ENCODE data around the gene ERC2. TPM values are rescaled to one million over a fixed set of nuclear protein-coding genes. Genes with fewer than 3 reads are reported as not detected.
A peak's percentile ranks its signal among the peaks of the same experiment; 100 is the strongest.

Gene ERC2
- total and polyA plus RNA-seq, 2 donors (not counting 3 experiments of a cell fraction or from before 2014, with no cell fraction given), result 5.6 to 15.5 TPM

- no TSS peak for BruUV-seq (replicated peaks)
- peak; percentile 25 for DNase-seq (ENCODE audit: low read depth, low spot score)
- no peak overlapping the region for H2AFZ ChIP-seq (ENCODE audit: low read depth, low read length)
- no peak for TF ChIP-seq POLR2A (IDR thresholded peaks at IDR 0.05; ENCODE audit: low read depth, low read length)
- dilution Hi-C loops (cut with MboI; ENCODE audit: extremely low pct_ligation_motif_present, low sequenced_read_pairs), result no loop called here
- H3K9me3 ChIP-seq (replicated peaks; ENCODE audit: control insufficient read depth, insufficient read depth, low read length), result no peaks in the 10 kb centered on the region
- ChIA-PET POLR2A (no interaction called here), CTCF (no interaction called here)
- no peaks in the 10 kb centered on the region for H3K36me3 ChIP-seq (ENCODE audit: control insufficient read depth in 2 of 2, extremely low read depth in 1 of 2, insufficient read depth in 2 of 2, low read length in 2 of 2)
- H3K4me2 ChIP-seq (ENCODE audit: insufficient read depth, low read length), result no peak overlapping the region
- H3K4me3 ChIP-seq (replicated peaks in 1 of 3; ENCODE audit: insufficient read depth in 1 of 3, low read depth in 1 of 3, low read length in 3 of 3), result no peak overlapping the region
- no peaks in the 10 kb centered on the region for H3K79me2 ChIP-seq (ENCODE audit: control insufficient read depth, insufficient read depth, low read length)
- H3K4me1 ChIP-seq (ENCODE audit: control insufficient read depth, extremely low read depth, insufficient read depth, low read length), result no peaks in the 10 kb centered on the region
- no peaks in the 10 kb centered on the region for H3K27me3 ChIP-seq (ENCODE audit: control insufficient read depth in 2 of 2, insufficient read depth in 2 of 2, low read length in 2 of 2)
- no peak overlapping the region for H3K9ac ChIP-seq (replicated peaks; ENCODE audit: extremely low read depth, insufficient read depth, low read length)
- no peaks in the 10 kb centered on the region for H4K20me1 ChIP-seq (replicated peaks; ENCODE audit: control insufficient read depth, extremely low read depth, insufficient read depth, low read length)
- H3K9me1 ChIP-seq (replicated peaks; ENCODE audit: control insufficient read depth, extremely low read depth, insufficient read depth, low read length), result no peaks in the 10 kb centered on the region
- intact Hi-C loops (cut with micrococcal nuclease), result no loop called here
- no peak overlapping the region for H3K27ac ChIP-seq (ENCODE audit: insufficient read depth, low read depth, low read length)
- FAIRE-seq, result no peak
Measured at GRCh38 chr3:55579496-55579895, 888.8 kb downstream of the ERC2 start.

- CTCF ChIA-PET, result interaction anchor here (1.5 kb wide), 1 partner anchor 12 kb away, joined by 4 read pairs; no protein-coding TSS in a partner anchor
- no peak overlapping the region for H3K4me3 ChIP-seq (replicated peaks in 1 of 3; ENCODE audit: insufficient read depth in 1 of 3, low read depth in 1 of 3, low read length in 3 of 3)
- intact Hi-C loops (cut with micrococcal nuclease), result no loop called here
- FAIRE-seq (no peak), DNase-seq (ENCODE audit: low read depth, low spot score) (no peak)
- no peak overlapping the region for H3K4me2 ChIP-seq (ENCODE audit: insufficient read depth, low read length)
- H3K27ac ChIP-seq (ENCODE audit: insufficient read depth, low read depth, low read length), result no peak overlapping the region
- no peak overlapping the region for H3K9ac ChIP-seq (replicated peaks; ENCODE audit: extremely low read depth, insufficient read depth, low read length)
- H3K4me1 ChIP-seq (ENCODE audit: control insufficient read depth, extremely low read depth, insufficient read depth, low read length), result no peaks in the 10 kb centered on the region
- POLR2A ChIA-PET, result no interaction called here
- no peaks in the 10 kb centered on the region for H4K20me1 ChIP-seq (replicated peaks; ENCODE audit: control insufficient read depth, extremely low read depth, insufficient read depth, low read length)
- dilution Hi-C loops (cut with MboI; ENCODE audit: extremely low pct_ligation_motif_present, low sequenced_read_pairs), result no loop called here
- H3K9me3 ChIP-seq (replicated peaks; ENCODE audit: control insufficient read depth, insufficient read depth, low read length), result no peaks in the 10 kb centered on the region
- H3K9me1 ChIP-seq (replicated peaks; ENCODE audit: control insufficient read depth, extremely low read depth, insufficient read depth, low read length), result no peaks in the 10 kb centered on the region
- TF ChIP-seq CTCF (IDR thresholded peaks at IDR 0.05; ENCODE audit: extremely low read depth in 1 of 2, insufficient read depth in 1 of 2, low read depth in 1 of 2, low read length in 2 of 2) (no peak), GATA2 (IDR thresholded peaks at IDR 0.05; ENCODE audit: insufficient read depth, insufficient read length, low read depth, low read length) (no peak), MAX (IDR thresholded peaks at IDR 0.05; ENCODE audit: insufficient read depth, insufficient read length) (no peak), MYC (IDR thresholded peaks at IDR 0.05; ENCODE audit: low read depth, low read length) (no peak), EZH2 (IDR thresholded peaks at IDR 0.05; ENCODE audit: borderline replicate concordance, low read depth, low read length, severe bottlenecking) (no peak), FOS (IDR thresholded peaks at IDR 0.05; ENCODE audit: borderline replicate concordance, insufficient read depth, low read length) (no peak), JUN (IDR thresholded peaks at IDR 0.05; ENCODE audit: borderline replicate concordance, insufficient read depth, insufficient read length, low read depth) (no peak), POLR2A (IDR thresholded peaks at IDR 0.05; ENCODE audit: low read depth, low read length) (no peak), POLR2AphosphoS5 (IDR thresholded peaks at IDR 0.05; ENCODE audit: insufficient read depth, low read depth, low read length) (no peak)
- no peak overlapping the region for H2AFZ ChIP-seq (ENCODE audit: low read depth, low read length)
- no peaks in the 10 kb centered on the region for H3K27me3 ChIP-seq (ENCODE audit: control insufficient read depth in 2 of 2, insufficient read depth in 2 of 2, low read length in 2 of 2)
- H3K79me2 ChIP-seq (ENCODE audit: control insufficient read depth, insufficient read depth, low read length), result no peaks in the 10 kb centered on the region
- no peaks in the 10 kb centered on the region for H3K36me3 ChIP-seq (ENCODE audit: control insufficient read depth in 2 of 2, extremely low read depth in 1 of 2, insufficient read depth in 2 of 2, low read length in 2 of 2)
- BruUV-seq (replicated peaks), result no TSS peak
Measured at GRCh38 chr3:55576621-55577388, 891.5 kb downstream of the ERC2 start.
